Activated CD4-positive, alpha-beta T cell treated with anti-CD3 and anti-CD28 coated beads, Interleukin-2, amount 10 ng/mL, durations not matched to agents 7 days and 5 days (primary cell): Measurements from ENCODE around the gene BPHL. TPM values are rescaled to one million over a fixed set of nuclear protein-coding genes. Genes with fewer than 3 reads are reported as not detected.
"Not testable (repeated sequence)": the region's sequence is repeated elsewhere in the genome, so short reads cannot be mapped to it uniquely, and the experiment has no call there.

Experiments
- CTCF ChIA-PET: fragments of 350-600 bp; sonication (Branson Sonifier 250); formaldehyde crosslinking; loops from one replicate; lab custom pipeline; 2021; ENCODE audit warnings: antibody characterized with exemption; lab: Charles Lee
- POLR2A ChIA-PET: fragments of 350-600 bp; sonication (Branson Sonifier 250); formaldehyde crosslinking; loops from one replicate; lab custom pipeline; 2021; ENCODE audit warnings: antibody characterized with exemption; lab: Charles Lee
- DNase-seq: peaks from one replicate; pipeline ENCODE4 v3.0.0-alpha.2; 2020
- H3K27ac Mint-ChIP-seq: one replicate; pipeline ENCODE4 v1.8.0; 2021; ENCODE audit warnings: mild to moderate bottlenecking, moderate library complexity, mixed read lengths
- H3K27me3 Mint-ChIP-seq: one replicate; pipeline ENCODE4 v1.8.0; 2021; ENCODE audit warnings: mixed read lengths
- H3K36me3 Mint-ChIP-seq: one replicate; pipeline ENCODE4 v1.8.0; 2021; ENCODE audit warnings: low read depth, mixed read lengths
- H3K4me1 Mint-ChIP-seq: one replicate; pipeline ENCODE4 v1.8.0; 2021; ENCODE audit warnings: mixed read lengths
- H3K4me3 Mint-ChIP-seq: one replicate; pipeline ENCODE4 v1.8.0; 2021; ENCODE audit warnings: mild to moderate bottlenecking, moderate library complexity, mixed read lengths
- H3K9me3 Mint-ChIP-seq: one replicate; pipeline ENCODE4 v1.8.0; 2021; ENCODE audit warnings: mixed read lengths
- total RNA-seq, 2 experiments: library from RNA; stranded (reverse); gene quantifications; one replicate each; pipeline ENCODE4 v1.2.3, GENCODE V29; 2021

BPHL gene
- total RNA-seq, 2 experiments from 2014 or later: 8.1 to 8.4 TPM

DNA sequence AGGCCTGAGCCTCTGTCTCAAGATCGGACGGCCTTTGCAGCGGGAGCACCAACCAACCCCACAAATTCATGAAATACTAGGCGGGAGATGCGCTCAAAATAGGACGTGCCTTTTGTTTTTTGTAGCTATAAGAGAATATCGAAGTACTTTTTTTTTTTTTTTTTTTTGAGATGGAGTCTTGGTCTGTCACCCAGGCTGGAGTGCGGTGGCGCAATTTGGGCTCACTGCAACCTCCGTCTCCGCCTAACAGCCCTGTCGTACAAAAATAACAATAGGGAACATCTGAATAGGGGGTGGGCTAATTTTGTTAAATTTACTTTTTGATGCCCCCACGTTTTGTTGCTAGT, 44.7 kb downstream of the BPHL start:
- Mint-ChIP-seq H3K27ac (no peak overlapping the region), H3K36me3 (peaks cover 3% of the 10 kb centered on the region), H3K4me3 (peak overlapping the region; percentile 62), H3K27me3 (peaks cover 38% of the 10 kb centered on the region), H3K4me1 (peaks cover 22% of the 10 kb centered on the region), H3K9me3 (peaks cover 3% of the 10 kb centered on the region)
- ChIA-PET POLR2A (no interaction called here), CTCF (interaction anchor here (0.6 to 1.4 kb wide), 5 partner anchors 10 to 352 kb away, joined by 3 to 4 read pairs (median 3); no protein-coding TSS in a partner anchor)
- DNase-seq: no peak

DNA sequence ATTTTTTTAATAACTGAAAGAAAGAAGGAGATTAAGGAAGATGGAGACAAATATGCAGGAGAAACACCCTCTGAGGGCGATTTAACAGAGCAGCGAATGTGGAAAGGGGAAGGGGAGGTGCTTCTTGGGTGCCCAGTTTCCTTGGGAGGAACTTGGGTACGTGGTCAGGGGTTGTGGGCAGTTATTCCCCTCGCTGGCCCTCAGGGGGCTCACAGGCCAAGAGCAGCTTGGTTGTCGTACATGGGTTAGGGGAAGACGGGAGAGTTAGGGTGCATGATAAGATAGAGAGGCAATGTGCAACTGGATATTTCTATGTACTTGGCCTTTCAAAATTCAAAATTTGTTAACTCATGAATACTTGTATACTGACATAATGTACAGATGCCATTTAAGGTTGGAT, 45.9 kb downstream of the BPHL start:
- H3K4me3 Mint-ChIP-seq: no peak overlapping the region
- POLR2A ChIA-PET: no interaction called here
- peaks cover 3% of the 10 kb centered on the region for H3K36me3 Mint-ChIP-seq
- peaks cover 20% of the 10 kb centered on the region for H3K4me1 Mint-ChIP-seq
- no peak for DNase-seq
- H3K27me3 Mint-ChIP-seq: peaks cover 36% of the 10 kb centered on the region
- CTCF ChIA-PET: no interaction called here
- peaks cover 3% of the 10 kb centered on the region for H3K9me3 Mint-ChIP-seq
- no peak overlapping the region for H3K27ac Mint-ChIP-seq

DNA sequence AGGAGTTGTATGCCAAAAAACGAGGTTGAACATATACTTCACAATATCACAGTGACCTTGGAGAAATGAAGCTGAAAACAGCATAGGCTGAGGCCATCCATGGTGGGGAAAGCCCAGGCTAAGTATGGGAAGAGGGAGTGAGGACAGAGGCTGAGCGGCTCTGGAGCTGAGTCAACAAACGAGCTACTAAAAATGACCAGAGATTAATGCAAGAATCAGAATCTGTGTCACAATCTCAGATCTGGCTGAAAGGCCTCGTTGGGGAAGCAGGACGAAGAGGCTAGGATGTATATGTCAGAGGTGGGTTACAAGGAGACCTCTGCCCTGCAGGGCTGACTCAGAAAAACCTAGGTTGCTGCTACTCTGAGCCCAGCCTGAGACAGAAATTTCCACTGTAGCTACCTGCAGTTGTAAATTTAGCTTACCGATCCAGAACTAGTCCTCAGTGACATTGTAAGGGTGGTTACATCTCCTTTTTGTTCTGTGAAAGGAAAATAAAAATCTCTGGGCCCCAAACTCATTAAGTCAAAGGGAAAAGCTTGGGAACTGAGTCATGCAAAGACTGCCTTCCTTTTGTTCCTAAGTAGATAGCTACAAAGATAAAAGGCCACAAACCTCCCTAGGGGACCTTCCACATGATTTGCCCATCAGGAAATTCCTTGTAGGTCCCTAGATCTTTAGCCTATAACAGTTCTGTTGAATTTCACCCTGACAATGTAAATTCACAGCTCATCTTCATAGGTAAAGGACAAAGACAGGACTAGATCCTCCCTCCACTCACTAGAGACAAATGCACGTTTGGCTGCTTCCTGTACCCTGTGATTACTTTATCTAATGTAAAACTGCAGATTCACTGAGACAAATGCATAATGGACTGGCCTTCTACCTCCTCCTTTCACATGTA, 47.4 kb downstream of the BPHL start:
- Mint-ChIP-seq H3K36me3 (no peaks in the 10 kb centered on the region), H3K4me3 (no peak overlapping the region), H3K27ac (no peak overlapping the region), H3K27me3 (peaks cover 26% of the 10 kb centered on the region), H3K4me1 (peaks cover 7% of the 10 kb centered on the region), H3K9me3 (no peaks in the 10 kb centered on the region)
- ChIA-PET POLR2A (no interaction called here), CTCF (interaction anchor here (1.0 to 1.2 kb wide), 2 partner anchors 10 to 40 kb away, joined by 3 read pairs; no protein-coding TSS in a partner anchor)
- DNase-seq: no peak

DNA sequence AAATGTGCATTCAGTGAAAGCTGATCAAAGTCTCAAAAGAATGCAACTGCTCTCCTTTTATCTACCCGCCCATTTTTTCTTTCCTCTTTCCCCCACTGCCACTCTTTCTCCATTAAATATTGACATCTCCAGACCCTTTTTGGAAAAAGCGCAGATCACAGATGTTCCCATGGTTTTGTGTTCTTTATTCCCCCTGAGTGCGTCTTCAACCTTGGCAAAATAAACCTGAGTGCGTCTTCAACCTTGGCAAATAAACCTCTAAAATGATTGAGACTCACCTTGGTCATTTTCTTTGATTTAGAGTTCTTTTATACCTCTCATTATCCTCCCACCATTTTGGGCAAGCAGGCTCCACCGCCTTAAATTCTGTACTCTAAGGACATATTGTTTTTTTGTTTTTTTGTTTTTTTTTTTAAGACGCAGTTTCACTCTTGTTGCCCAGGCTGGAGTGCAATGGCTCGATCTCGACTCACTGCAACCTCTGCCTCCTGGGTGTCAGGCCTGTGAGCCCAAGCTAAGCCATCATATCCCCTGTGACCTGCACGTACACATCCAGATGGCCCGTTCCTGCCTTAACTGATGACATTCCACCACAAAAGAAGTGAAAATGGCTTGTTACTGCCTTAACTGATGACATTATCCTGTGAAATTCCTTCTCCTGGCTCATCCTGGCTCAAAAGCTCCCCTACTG, 48.2 kb downstream of the BPHL start:
- CTCF ChIA-PET: interaction anchor here (1.0 to 1.2 kb wide), 2 partner anchors 10 to 41 kb away, joined by 3 read pairs; no protein-coding TSS in a partner anchor

DNA sequence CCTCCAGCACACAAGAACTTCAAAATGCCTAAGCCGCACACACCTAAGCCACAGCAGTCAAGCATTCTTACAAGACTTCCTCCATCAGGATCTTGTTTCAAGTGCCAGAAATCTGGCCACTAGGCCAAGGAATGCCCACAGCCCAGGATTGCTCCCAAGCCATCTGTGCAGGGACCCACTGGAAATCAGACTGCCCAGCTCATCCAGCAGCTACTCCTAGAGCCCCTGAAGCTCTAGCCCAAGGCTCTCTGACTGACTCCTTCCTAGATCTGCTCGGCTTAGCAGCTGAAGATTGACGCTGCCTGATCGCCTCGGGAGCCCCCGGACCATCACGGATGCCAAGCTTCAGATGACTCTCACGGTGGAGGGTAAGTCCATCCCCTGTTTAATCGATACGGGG, 49.5 kb downstream of the BPHL start:
- CTCF ChIA-PET: interaction anchor here (1.2 kb wide), 1 partner anchor 11 kb away, joined by 3 read pairs; the partner anchor contains the start of gene TUBB2A
- POLR2A ChIA-PET: interaction anchor here (0.6 kb wide), 1 partner anchor 141 kb away, joined by 6 read pairs; no protein-coding TSS in a partner anchor
- not testable (repeated sequence) for H3K9me3 Mint-ChIP-seq, H3K27ac Mint-ChIP-seq, H3K4me3 Mint-ChIP-seq, DNase-seq, H3K36me3 Mint-ChIP-seq, H3K4me1 Mint-ChIP-seq
- H3K27me3 Mint-ChIP-seq: peaks cover 14% of the 10 kb centered on the region

More for the DNA sequence above, 48.2 kb downstream of the BPHL start:
- H3K4me1 Mint-ChIP-seq, POLR2A ChIA-PET, H3K36me3 Mint-ChIP-seq, H3K4me3 Mint-ChIP-seq, H3K9me3 Mint-ChIP-seq, DNase-seq, H3K27ac Mint-ChIP-seq: not testable (repeated sequence)
- H3K27me3 Mint-ChIP-seq: peaks cover 23% of the 10 kb centered on the region

DNA sequence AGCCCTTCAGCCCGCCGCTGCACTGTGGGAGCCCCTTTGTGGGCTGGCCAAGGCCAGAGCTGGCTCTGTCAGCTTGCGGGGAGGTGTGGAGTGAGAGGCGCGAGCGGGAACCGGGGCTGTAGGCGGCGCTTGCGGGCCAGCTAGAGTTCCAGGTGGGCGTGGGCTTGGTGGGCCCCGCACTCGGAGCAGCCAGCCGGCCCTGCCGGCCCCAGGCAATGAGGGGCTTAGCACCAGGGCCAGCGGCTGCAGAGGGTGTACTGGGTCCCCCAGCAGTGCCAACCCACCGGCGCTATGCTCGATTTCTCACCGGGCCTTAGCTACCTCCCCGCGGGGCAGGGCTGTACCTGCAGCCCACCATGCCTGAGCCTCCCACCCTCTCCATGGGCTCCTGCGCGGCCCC, 52.2 kb downstream of the BPHL start:
- POLR2A ChIA-PET, H3K27ac Mint-ChIP-seq, DNase-seq, H3K9me3 Mint-ChIP-seq, H3K4me3 Mint-ChIP-seq, H3K27me3 Mint-ChIP-seq, H3K36me3 Mint-ChIP-seq, H3K4me1 Mint-ChIP-seq: not testable (repeated sequence)
- CTCF ChIA-PET: interaction anchor here (0.6 to 1.4 kb wide), 2 partner anchors 8 to 44 kb away, joined by 3 to 5 read pairs; no protein-coding TSS in a partner anchor

DNA sequence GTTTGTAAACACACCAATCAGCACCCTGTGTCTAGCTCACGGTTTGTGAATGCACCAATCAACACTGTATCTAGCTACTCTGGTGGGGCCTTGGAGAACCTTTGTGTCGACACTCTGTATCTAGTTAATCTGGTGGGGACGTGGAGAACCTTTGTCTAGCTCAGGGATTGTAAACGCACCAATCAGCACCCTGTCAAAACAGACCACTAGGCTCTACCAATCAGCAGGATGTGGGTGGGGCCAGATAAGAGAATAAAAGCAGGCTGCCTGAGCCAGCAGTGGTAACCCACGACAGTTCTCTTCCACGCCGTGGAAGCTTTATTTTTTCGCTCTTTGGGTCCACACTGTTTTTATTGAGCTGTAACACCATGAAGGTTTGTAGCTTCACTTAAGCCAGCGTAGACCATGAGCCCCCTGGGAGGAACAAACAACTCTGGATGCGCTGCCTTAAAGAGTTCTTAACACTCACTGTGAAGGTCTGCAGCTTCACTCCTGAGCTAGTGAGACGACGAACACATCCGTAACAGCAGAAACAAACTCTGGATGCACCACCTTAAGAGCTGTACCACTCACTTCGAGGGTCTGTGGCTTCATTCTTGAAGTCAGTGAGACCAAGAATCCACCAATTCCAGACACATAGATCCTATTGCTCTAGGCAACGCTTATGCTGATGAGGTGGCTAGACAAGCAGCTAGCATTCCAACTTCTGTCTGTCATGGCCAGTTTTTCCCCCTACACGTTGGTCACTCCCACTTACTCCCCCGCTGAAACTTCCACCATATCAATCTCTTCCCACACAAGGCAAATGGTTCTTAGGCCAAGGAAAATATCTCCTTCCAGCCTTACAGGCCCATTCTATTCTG, 53.0 kb downstream of the BPHL start:
- H3K4me3 Mint-ChIP-seq, H3K27ac Mint-ChIP-seq, H3K36me3 Mint-ChIP-seq, H3K4me1 Mint-ChIP-seq, POLR2A ChIA-PET, DNase-seq, H3K27me3 Mint-ChIP-seq, H3K9me3 Mint-ChIP-seq: not testable (repeated sequence)
- CTCF ChIA-PET: interaction anchor here (0.6 to 1.4 kb wide), 4 partner anchors 9 to 45 kb away, joined by 3 to 5 read pairs (median 3); no protein-coding TSS in a partner anchor

DNA sequence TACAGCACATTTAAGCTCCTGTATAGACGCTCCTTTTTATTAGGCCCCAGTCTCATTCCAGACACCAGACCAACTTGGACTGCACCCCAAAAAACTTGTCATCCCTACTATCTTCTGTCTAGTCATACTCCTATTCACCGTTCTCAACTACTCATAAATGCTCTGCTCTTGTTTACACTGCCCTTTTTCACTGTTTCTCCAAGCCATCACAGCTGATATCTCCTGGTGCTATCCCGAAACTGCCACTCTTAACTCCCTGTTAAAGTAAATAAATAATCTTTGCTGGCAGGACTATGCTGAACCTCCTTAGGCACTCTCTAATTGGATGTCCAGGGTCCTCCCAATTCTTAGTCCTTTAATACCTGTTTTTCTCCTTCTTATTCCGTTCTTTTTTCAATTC, 54.3 kb downstream of the BPHL start:
- POLR2A ChIA-PET, H3K4me3 Mint-ChIP-seq, H3K9me3 Mint-ChIP-seq, H3K4me1 Mint-ChIP-seq, H3K27me3 Mint-ChIP-seq, DNase-seq, H3K27ac Mint-ChIP-seq, H3K36me3 Mint-ChIP-seq: not testable (repeated sequence)
- CTCF ChIA-PET: interaction anchor here (1.1 to 1.3 kb wide), 3 partner anchors 9 to 14 kb away, joined by 3 to 4 read pairs (median 3); no protein-coding TSS in a partner anchor

DNA sequence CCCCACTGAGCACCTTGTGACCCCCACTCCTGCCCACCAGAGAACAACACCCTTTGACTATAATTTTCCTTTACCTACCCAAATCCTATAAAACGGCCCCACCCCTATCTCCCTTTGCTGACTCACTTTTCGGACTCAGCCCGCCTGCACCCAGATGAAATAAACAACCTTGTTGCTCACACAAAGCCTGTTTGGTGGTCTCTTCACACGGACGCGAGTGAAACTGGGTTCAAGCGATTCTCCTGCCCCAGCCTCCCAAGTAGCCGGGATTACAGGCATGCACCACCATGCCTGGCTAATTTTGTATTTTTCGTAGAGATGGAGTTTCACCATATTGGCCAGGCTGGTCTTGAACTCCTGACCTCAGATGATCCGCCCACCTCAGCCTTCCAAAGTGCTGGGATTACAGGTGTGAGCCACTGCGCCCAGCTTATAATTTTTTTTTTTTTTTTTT, 55.2 kb downstream of the BPHL start:
- DNase-seq, H3K9me3 Mint-ChIP-seq, H3K4me1 Mint-ChIP-seq, H3K27me3 Mint-ChIP-seq, H3K27ac Mint-ChIP-seq, POLR2A ChIA-PET, H3K36me3 Mint-ChIP-seq, H3K4me3 Mint-ChIP-seq: not testable (repeated sequence)
- CTCF ChIA-PET: interaction anchor here (1.1 kb wide), 1 partner anchor 10 kb away, joined by 4 read pairs; no protein-coding TSS in a partner anchor

DNA sequence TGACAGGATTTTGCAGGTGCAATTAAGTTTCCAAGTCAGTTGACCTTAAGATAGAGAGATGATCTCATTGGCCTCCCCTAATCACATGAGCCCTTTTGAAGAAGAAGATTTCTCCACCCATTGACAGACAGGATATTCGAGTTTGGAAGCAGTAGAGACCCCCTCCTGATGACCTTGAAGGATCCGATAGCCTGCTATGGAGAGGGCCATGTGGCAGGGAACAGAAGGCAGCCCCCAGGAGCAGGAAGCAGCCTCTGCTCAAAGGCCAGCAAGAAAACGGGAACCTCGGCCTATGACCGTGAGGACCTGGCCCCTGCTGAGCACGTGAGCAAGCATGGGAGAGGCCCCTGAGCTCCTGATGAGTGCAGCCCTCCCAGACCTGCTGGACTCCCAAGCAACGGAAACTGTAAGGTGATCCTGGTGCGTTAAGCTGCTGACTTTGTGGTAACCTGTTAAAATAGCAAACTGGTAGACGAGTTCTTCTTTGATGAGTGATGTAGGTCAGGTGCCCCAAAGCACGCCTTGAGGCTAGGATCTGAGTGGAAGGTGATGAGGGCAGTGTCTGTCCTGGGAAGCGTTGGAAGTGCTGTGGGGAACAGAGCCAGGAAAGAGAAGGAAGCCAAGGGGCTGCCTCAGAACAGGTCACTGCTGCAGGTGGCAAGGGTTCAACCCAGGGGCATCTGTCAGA, 57.3 kb downstream of the BPHL start:
- Mint-ChIP-seq H3K27ac (no peak overlapping the region), H3K36me3 (no peaks in the 10 kb centered on the region), H3K4me3 (no peak overlapping the region), H3K27me3 (peaks cover 2% of the 10 kb centered on the region), H3K9me3 (no peaks in the 10 kb centered on the region), H3K4me1 (peaks cover 5% of the 10 kb centered on the region)
- POLR2A ChIA-PET: no interaction called here
- CTCF ChIA-PET: interaction anchor here (1.3 to 1.4 kb wide), 2 partner anchors 10 to 19 kb away, joined by 3 read pairs; partner anchors contain the start of gene TUBB2A
- no peak for DNase-seq

DNA sequence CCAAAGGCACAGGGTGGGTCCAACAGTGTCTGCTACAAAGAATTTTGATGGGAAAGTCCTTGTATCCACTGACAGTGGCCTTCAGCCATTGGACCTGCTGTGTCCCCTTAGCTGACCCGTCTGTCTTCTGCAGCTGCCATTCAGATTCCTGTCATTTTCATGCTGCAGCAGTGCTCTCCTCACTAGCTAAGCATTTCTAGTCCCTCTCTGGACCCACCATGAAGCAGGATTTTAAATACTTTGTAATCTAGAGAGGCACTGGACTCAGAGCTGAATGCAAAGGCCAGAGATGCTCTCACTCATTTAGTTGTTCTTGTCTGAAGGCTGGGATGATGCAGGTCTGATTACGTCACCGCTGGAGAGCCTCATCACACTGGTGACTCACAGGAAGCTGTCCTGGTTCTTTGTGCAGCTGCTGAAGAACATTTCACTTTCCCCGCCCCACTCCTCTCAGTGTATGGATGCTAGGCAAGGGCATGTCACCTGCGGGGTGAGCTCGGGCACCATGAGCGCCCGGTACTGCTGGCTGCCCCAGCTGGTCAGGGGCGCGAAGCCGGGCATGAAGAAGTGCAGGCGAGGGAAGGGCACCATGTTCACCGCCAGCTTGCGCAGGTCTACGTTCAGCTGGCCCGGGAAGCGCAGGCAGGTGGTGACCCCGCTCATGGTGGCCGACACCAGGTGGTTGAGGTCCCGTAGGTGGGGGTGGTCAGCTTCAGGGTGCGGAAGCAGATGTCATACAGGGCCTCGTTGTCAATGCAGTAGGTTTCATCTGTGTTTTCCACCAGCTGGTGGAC, 58.2 kb downstream of the BPHL start:
- Mint-ChIP-seq H3K9me3 (no peaks in the 10 kb centered on the region), H3K27me3 (peaks cover 2% of the 10 kb centered on the region), H3K4me3 (no peak overlapping the region), H3K27ac (no peak overlapping the region), H3K36me3 (no peaks in the 10 kb centered on the region), H3K4me1 (peaks cover 5% of the 10 kb centered on the region)
- CTCF ChIA-PET: interaction anchor here (0.6 to 1.3 kb wide), 3 partner anchors 11 to 75 kb away, joined by 3 read pairs; no protein-coding TSS in a partner anchor
- POLR2A ChIA-PET: no interaction called here
- DNase-seq: peak; percentile 23
